T-helper 17 cell (primary cell): ENCODE measurements around the gene TYMP. TPM values are rescaled to one million over a fixed set of nuclear protein-coding genes. Genes with fewer than 3 reads are reported as not detected.

ENCODE experiments used
- ATAC-seq: fragments of 150-1000 bp; cut with Tn5 transposase; 2 replicates; pipeline ENCODE4 v1.10.0; 2021; ENCODE audit warnings: mild to moderate bottlenecking, moderate library complexity
- DNase-seq, 3 donors: peaks; one replicate each; pipeline versions ENCODE4 v3.0.0 to v3.0.0-alpha.2; 2020 to 2021
- H3K9me3 ChIP-seq: one replicate; pipeline ENCODE4 v1.7.0; 2013; ENCODE audit warnings: low read length, mild to moderate bottlenecking; ENCODE audit not compliant: control insufficient read depth, poor library complexity, severe bottlenecking
- H3K27ac Mint-ChIP-seq: one replicate; pipeline ENCODE4 v1.8.0; 2022; ENCODE audit warnings: mild to moderate bottlenecking, moderate library complexity, mixed read lengths
- H3K27me3 Mint-ChIP-seq: one replicate; pipeline ENCODE4 v1.8.0; 2022; ENCODE audit warnings: mixed read lengths
- H3K36me3 Mint-ChIP-seq: one replicate; pipeline ENCODE4 v1.8.0; 2022; ENCODE audit warnings: low read depth, mixed read lengths
- H3K4me1 Mint-ChIP-seq: one replicate; pipeline ENCODE4 v1.8.0; 2022; ENCODE audit warnings: mild to moderate bottlenecking, mixed read lengths
- H3K4me3 Mint-ChIP-seq: one replicate; pipeline ENCODE4 v1.8.0; 2022; ENCODE audit warnings: mild to moderate bottlenecking, moderate library complexity, mixed read lengths
- total RNA-seq, 4 donors: library from RNA in 2 of 4; stranded (reverse) in 2 of 4; gene quantifications; one replicate each; pipeline ENCODE4 v1.2.3 and lab custom pipeline; 2022 to 2026

TYMP gene
- total RNA-seq, 2 donors from 2014 or later, result 22.3 to 25.9 TPM

- peaks cover 2% of the 10 kb centered on the region for H3K36me3 Mint-ChIP-seq
- no peak for ATAC-seq
- H3K27me3 Mint-ChIP-seq, result no peaks in the 10 kb centered on the region
- peaks cover 32% of the 10 kb centered on the region for H3K4me1 Mint-ChIP-seq
- H3K27ac Mint-ChIP-seq, result peak overlapping the region; percentile 83
- no peak for DNase-seq
- no peaks in the 10 kb centered on the region for H3K9me3 ChIP-seq
- peak overlapping the region; percentile 82 for H3K4me3 Mint-ChIP-seq
Observed at GRCh38 chr22:50528682-50529415, 963 bp downstream of the TYMP start.

GRCh38 chr22:50527921-50528681 lies 1.7 kb downstream of the TYMP start:
- no peaks in the 10 kb centered on the region for H3K9me3 ChIP-seq
- Mint-ChIP-seq H3K36me3 (peaks cover 2% of the 10 kb centered on the region), H3K27me3 (no peaks in the 10 kb centered on the region), H3K4me3 (peak overlapping the region; percentile 92), H3K4me1 (peaks cover 30% of the 10 kb centered on the region), H3K27ac (peak overlapping the region; percentile 83)
- ATAC-seq (no peak), DNase-seq (no peak)

GRCh38 chr22:50526834-50527801 lies 2.7 kb downstream of the TYMP start:
- no peak for ATAC-seq
- Mint-ChIP-seq H3K27me3 (no peaks in the 10 kb centered on the region), H3K36me3 (peaks cover 2% of the 10 kb centered on the region), H3K4me1 (peaks cover 26% of the 10 kb centered on the region), H3K27ac (peak overlapping the region; percentile 83), H3K4me3 (peak overlapping the region; percentile 92)
- DNase-seq, result no peak
- no peaks in the 10 kb centered on the region for H3K9me3 ChIP-seq

GRCh38 chr22:50526108-50526833 lies 3.5 kb downstream of the TYMP start:
- no peaks in the 10 kb centered on the region for H3K9me3 ChIP-seq
- no peaks in the 10 kb centered on the region for H3K27me3 Mint-ChIP-seq
- DNase-seq (peak; percentile 74 to 85 (median 83)), ATAC-seq (peak; percentile 59)
- peak overlapping the region; percentile 92 for H3K4me3 Mint-ChIP-seq
- H3K27ac Mint-ChIP-seq, result peak overlapping the region; percentile 83
- H3K4me1 Mint-ChIP-seq, result peaks cover 26% of the 10 kb centered on the region
- peaks cover 2% of the 10 kb centered on the region for H3K36me3 Mint-ChIP-seq

- peak overlapping the region; percentile 93 for H3K27ac Mint-ChIP-seq
- peaks cover 26% of the 10 kb centered on the region for H3K4me1 Mint-ChIP-seq
- H3K4me3 Mint-ChIP-seq, result peak overlapping the region; percentile 92
- DNase-seq (no peak), ATAC-seq (no peak)
- H3K9me3 ChIP-seq, result no peaks in the 10 kb centered on the region
- no peaks in the 10 kb centered on the region for H3K36me3 Mint-ChIP-seq
- no peaks in the 10 kb centered on the region for H3K27me3 Mint-ChIP-seq
Observed at GRCh38 chr22:50525858-50526107, 4.0 kb downstream of the TYMP start.

DNA sequence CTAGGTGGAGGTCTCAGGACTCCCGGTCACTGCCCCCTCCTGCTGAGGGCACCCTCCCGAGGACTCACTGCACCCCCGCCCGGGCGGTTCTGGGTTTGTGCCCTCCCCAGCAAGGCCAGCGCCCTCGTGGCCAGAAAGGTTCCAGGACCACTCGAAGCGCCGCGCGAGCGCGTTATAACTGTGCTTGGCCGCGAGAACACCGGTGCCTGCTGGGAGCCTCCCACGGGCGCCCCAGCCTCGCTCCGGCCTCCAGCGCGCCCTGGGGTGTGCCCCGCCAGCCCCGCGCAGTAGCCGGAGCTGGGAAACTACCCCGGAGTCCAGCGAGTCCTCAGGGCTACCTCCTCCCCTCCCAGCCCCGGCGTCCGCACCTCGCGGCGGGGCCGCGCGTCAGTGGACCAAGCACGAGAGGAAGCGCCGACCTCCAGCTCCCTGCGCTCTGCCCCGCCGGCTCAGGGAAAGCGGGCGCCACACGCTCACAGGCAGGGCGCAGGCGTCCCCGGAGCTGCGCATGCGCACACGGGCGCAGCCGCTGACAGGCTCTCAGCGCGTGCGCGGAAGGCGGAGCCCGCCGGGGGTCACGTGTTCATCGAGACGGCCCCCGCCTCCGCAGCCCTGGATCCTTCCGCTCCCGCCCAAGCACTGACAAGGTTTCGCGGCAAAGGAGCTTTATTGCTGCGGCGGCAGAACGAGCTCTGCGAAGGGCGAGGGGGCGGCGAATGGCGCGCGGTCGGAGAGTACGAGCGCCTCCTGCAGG lies 4.5 kb downstream of the TYMP start, which contains the start of gene SCO2:
TSS of gene SCO2 (minus strand) at position 495 of the 754 bp plus-strand sequence. CDS start 1,187 bp downstream, outside the sequence.
- peaks cover 26% of the 10 kb centered on the region for H3K4me1 Mint-ChIP-seq
- ATAC-seq, result peak; percentile 72
- no peaks in the 10 kb centered on the region for H3K9me3 ChIP-seq
- no peaks in the 10 kb centered on the region for H3K27me3 Mint-ChIP-seq
- H3K4me3 Mint-ChIP-seq, result peak within 1 kb of the TSS; percentile 92
- DNase-seq, result peak; percentile 95 to 98 (median 97)
- peak within 1 kb of the TSS; percentile 93 for H3K27ac Mint-ChIP-seq
- no peaks in the 10 kb centered on the region for H3K36me3 Mint-ChIP-seq

GRCh38 chr22:50524676-50525103 lies 5.1 kb downstream of the TYMP start:
- no peaks in the 10 kb centered on the region for H3K27me3 Mint-ChIP-seq
- ATAC-seq (no peak), DNase-seq (no peak)
- H3K36me3 Mint-ChIP-seq, result no peaks in the 10 kb centered on the region
- peak overlapping the region; percentile 93 for H3K27ac Mint-ChIP-seq
- H3K9me3 ChIP-seq, result no peaks in the 10 kb centered on the region
- peak overlapping the region; percentile 92 for H3K4me3 Mint-ChIP-seq
- H3K4me1 Mint-ChIP-seq, result peaks cover 26% of the 10 kb centered on the region

- H3K27me3 Mint-ChIP-seq, result no peaks in the 10 kb centered on the region
- peak overlapping the region; percentile 92 for H3K4me3 Mint-ChIP-seq
- H3K27ac Mint-ChIP-seq, result peak overlapping the region; percentile 93
- H3K4me1 Mint-ChIP-seq, result peaks cover 26% of the 10 kb centered on the region
- no peaks in the 10 kb centered on the region for H3K36me3 Mint-ChIP-seq
- no peak for DNase-seq
- no peaks in the 10 kb centered on the region for H3K9me3 ChIP-seq
- ATAC-seq, result no peak
Observed at GRCh38 chr22:50523806-50524675, 5.8 kb downstream of the TYMP start.

DNA sequence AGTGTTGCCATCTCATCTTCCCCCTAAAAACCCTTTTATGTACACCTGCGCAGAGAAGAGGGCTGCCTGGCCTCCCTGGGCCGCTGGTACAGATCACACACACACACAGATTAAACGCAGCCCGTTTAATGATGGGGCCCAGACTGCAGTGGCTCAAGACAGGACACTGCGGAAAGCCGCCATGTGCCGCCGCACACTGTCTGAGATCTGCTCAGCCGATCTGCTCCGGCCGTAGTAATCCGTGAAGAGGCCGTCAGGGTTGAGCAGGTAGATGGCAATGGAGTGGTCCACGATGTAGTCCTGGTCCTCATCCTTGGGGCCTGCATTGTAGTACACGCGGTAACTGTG lies 6.4 kb downstream of the TYMP start:
- H3K9me3 ChIP-seq, result no peaks in the 10 kb centered on the region
- H3K27me3 Mint-ChIP-seq, result no peaks in the 10 kb centered on the region
- H3K27ac Mint-ChIP-seq, result no peak overlapping the region
- no peak for ATAC-seq
- no peaks in the 10 kb centered on the region for H3K36me3 Mint-ChIP-seq
- peak overlapping the region; percentile 21 for H3K4me3 Mint-ChIP-seq
- DNase-seq, result no peak
- peaks cover 23% of the 10 kb centered on the region for H3K4me1 Mint-ChIP-seq

GRCh38 chr22:50522806-50523438 lies 6.9 kb downstream of the TYMP start:
- Mint-ChIP-seq H3K36me3 (no peaks in the 10 kb centered on the region), H3K27me3 (no peaks in the 10 kb centered on the region), H3K27ac (no peak overlapping the region), H3K4me1 (peaks cover 20% of the 10 kb centered on the region), H3K4me3 (no peak overlapping the region)
- no peak for ATAC-seq
- H3K9me3 ChIP-seq, result no peaks in the 10 kb centered on the region
- no peak for DNase-seq

DNA sequence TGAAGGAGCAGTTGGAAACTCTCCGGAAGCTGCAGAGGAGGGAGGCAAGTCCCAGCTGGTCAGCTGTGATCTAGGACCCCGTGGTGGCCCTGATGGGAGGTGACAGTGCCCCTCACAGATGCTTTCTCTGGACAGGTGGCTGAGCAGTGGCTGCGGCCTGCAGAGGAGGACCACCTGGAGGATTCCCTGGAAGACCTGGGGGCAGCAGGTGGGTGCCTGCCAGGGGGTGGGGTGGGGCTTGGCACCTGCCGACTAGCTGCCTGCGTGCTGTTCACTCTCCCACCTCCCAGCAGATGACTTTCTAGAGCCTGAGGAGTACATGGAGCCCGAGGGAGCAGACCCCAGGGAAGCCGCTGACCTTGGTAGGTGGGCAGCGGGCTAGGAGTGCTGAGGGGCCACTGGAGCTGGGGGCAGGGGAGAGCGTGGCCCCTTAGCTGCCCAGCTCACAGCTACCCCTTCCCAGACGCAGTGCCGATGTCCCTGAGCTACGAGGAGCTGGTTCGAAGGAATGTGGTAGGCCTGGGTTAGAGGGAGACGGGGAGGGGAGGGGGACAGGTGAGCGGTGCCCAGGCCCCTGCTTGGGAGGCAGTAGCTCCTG lies 7.5 kb downstream of the TYMP start:
- H3K36me3 Mint-ChIP-seq, result no peaks in the 10 kb centered on the region
- no peak for DNase-seq
- no peak overlapping the region for H3K27ac Mint-ChIP-seq
- H3K4me3 Mint-ChIP-seq, result peak overlapping the region; percentile 45
- ATAC-seq, result no peak
- H3K9me3 ChIP-seq, result no peaks in the 10 kb centered on the region
- H3K4me1 Mint-ChIP-seq, result peaks cover 18% of the 10 kb centered on the region
- H3K27me3 Mint-ChIP-seq, result no peaks in the 10 kb centered on the region
